HG03025 (cell line): ENCODE data around the gene AFTPH.

ENCODE experiments used
- ATAC-seq: cut with Tn5 transposase; IDR thresholded peaks from one replicate; pipeline ENCODE4 v1.9.1; 2021; ENCODE audit warnings: mild to moderate bottlenecking, moderate library complexity; ENCODE audit not compliant: unreplicated experiment, low FRiP score

AFTPH gene

DNA sequence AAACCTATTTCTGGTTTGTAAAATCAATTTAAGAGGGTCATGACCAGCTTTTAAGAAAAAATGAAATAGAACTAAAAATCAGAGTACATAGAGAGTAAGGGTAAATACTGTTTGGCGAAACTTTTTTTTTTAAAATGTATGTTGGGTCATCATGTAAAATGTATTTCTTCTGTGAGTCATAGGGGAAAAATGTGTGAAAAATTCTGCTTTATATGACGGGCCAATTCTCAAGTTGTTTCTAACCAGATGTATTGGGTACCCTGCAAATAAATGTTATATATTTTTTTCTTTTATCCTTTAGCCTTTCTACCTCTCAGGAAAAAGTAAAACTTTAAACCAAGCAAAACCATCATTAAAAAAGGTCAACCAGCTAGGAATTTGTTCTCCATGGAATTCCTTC lies 13.9 kb downstream of the AFTPH start:
- ATAC-seq: no peak

DNA sequence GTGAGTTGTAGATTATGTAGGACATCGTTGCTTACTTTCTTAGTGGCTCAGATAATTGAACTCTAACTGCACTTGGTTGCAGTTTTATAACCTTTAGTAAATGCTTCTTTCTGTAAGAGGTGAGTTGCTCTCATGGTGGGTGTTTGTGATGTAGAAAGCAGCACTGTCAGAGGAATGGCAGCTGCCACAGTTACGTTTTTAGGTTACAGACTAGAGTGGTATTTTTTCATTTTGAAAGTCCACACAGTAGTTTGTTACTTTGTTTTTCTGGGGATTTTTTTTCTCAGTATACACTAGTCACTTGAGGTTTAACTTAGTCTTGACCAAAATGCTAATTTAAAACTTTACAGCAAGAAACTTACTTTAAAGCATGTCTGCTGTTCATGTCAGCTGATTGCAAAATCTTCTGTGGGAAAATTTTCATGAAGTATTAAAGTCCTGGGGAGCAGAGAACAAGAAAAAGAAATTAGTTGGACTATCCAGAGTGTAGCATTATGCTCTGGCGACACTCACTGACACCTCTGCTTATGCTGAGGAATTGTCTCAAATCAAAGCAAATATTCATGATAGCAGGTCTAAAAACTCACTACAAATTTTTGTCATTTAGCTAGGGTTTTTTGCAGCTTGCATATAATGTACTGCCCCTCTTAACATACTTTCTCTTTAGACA lies 14.8 kb downstream of the AFTPH start:
- no peak for ATAC-seq

DNA sequence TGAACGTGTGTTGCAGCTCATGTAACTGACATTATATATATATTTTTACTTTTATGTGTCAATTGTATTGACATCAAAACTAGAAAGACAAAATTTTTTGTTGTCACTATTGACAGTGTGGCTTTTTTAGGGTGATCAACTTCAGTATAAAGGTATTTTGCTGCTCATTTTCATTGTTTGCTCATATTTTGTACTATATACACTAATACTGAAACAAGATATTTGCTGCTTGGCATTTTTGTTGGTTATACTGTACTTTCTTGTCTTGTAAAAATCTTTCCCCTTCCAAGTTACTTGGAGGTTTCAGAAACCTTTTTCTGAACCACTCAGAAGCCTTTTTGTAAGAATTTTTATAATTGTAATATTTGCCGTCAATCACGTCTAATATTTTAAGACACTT lies 16.5 kb downstream of the AFTPH start:
- no peak for ATAC-seq

DNA sequence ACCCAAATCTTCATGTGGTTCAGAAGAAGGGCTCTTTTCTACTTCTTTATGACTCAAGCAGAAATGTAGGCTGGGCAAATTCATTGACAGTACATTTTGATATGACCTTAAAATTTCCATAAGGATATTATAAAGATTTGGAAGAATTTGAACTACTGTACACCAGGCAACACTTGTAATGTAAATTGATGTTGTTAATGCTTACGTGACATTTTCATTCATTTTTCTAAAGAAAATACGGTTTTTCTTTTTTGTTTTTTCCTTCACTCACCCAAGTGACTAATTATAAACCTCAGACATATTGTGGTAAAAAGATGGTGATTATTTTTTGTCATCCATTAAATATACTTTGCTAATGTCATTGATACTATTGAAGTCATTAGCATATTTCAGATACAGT lies 17.4 kb downstream of the AFTPH start:
- ATAC-seq: no peak

DNA sequence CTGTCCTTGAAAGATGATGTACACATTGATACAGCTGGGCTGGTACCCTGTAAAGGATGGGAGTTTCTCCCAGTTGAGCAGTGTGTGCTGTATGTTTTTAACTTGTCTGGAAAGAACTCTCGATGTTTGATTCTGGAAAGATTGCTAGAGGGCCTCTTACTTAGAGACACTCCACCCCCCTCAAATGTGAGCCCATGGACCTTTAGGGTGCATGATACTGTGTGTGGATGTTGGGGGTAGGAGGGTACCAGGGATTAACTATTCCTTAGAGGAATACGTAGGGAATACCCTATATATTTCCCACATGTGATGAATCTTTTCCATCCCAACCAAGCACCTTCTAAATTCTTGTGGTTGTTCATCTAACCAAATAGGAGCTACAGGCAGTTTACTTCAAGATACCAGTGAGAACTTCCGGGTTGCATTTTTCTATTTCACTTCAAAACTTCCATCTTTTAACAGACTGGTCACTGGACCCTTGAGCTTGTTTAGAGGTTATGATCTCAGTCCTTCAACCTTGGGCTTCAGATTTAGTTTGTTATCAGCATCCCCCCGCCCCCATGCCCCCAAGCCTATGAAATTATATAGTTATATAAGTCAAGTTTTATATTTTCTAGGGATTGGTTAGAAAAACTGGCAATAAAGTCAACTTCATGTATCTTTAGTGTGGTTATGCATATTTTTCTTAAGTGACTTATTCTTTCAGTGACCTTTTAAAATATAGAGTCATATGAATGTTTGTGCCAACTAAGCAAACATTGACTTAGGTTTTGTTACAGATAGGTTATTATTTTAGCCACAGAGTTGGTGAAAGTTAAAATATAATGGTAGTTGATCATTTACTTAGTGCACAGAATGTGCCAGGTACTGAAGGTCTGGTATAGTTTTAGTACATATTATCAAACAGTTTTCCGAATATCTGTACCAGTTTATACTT lies 18.2 kb downstream of the AFTPH start:
- no peak for ATAC-seq

DNA sequence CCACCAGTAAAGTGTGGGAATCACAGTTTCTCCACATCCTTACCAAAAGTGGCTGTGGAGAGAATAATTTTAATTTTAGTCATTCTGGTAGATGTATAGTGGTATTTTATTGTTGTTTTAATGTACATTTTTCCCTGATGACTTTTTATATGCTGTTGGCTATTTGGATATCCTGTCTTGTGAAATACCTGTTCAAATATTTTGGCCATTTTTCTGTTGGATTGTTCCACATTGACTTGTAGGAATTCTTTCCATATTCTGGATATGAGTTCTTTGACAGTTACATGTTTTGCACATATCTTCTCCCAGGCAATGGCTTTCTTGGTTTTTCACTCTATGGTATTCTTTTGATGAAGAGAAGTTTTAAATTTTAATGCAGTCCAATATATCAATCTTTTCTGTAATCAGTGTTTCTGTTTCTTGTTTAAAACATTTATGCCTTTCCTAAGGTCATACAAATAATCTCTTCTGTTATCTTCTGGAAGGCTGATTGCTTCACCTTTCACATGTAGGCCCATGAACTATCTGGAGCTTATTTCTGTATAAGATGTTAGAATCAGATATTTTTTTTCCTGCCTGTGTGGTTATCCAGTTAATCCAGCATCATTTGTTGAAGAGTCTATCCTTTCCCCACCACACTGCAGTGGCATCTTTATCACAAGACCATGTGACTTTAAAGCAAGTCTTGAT lies 19.0 kb downstream of the AFTPH start:
- no peak for ATAC-seq

DNA sequence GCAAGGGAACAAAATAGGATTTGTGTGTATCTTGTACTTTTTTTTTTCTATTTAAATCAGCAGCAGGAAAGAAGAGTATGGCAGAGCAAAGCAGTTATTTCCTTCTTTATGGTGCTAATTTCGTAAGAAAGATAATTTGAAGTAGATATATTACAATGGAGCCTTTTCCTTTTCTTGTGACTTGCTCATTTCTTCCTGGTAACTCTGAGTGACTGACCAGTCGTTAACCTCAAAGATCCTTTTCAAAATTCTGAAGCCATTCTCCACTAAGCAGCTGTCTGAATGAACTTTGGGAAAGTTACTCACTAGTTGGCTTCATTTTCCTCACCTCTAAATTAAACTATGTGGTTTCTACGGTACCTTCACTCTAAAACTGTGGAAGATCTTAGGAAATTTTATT lies 24.6 kb downstream of the AFTPH start:
- ATAC-seq: no peak

DNA sequence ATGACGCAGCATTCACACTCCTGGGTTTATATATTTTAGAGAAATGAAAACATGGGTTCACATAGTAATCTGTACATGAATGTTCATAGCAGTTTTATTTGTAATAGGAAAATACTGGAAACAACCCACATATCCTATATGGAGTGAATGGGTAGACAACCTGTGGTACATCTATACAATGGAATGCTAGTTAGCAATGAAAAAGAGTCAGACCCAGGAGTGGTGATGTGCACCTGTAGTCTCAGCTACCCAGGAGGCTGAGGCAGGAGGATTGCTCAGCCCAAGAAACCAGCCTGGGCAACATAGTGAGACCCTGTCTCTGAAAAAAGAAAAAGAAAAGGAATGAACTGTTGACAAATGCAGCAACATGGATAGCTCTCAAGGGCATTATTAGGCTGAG lies 25.9 kb downstream of the AFTPH start:
- ATAC-seq: no peak

DNA sequence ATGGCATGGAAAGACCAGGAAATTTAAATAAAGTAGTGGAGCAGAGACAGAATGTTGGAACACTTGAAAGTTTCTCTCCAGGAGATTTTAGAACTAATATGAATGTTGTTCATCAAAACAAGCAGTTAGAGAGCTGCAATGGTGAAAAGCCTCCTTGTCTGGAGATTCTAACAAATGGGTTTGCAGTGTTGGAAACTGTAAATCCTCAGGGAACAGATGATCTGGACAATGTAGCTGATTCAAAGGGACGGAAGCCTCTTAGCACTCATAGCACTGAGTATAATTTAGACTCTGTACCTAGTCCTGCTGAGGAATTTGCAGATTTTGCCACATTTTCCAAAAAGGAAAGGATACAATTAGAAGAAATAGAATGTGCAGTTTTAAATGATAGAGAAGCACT lies 27.7 kb downstream of the AFTPH start:
- no peak for ATAC-seq

DNA sequence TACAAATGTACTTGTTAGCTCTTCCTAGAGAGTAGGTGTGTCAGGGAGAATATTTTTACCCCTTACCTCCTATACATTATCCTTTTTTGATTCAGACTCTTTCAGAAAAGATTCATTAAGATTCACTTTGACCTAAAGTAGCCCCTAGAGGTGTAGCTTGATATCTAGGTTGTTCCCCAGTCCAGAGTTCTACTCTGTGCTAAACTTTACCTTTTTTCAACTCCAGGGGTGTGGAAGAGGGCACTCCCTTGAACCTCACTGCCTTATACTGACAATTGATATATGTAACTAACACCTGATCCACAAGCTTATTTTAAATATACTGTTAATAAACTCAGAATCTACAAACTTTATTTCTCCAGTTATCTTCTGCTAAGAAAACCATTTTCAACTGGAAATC lies 30.0 kb downstream of the AFTPH start:
- ATAC-seq: no peak

DNA sequence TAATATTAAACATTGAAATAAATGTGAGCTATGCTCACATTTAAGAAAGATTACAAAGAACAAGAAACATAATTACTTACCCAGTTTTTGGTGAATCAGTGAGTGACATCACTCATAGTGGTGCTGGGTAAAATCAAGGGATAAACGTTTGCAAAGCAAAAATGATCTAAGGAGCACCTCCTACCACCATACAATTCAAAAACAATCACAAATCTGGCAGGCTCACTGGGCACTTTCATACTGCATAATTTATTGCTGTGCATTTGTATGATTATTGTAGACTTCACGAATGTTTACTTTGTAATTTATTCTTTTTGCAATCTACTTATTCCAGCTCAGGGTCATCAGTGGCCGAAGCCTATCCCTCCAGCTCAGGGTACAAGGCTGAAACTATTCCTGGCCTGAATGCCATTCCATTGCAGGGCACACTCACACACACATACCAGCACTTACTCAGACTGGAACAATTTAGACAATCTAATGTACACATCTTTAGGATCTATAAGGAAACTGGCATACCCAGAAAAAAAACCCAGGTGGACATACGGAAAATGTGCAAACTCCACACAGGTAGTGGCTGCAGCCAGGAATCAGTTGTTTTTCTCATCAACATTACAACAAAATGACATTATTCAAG lies 34.4 kb downstream of the AFTPH start:
- ATAC-seq: no peak

DNA sequence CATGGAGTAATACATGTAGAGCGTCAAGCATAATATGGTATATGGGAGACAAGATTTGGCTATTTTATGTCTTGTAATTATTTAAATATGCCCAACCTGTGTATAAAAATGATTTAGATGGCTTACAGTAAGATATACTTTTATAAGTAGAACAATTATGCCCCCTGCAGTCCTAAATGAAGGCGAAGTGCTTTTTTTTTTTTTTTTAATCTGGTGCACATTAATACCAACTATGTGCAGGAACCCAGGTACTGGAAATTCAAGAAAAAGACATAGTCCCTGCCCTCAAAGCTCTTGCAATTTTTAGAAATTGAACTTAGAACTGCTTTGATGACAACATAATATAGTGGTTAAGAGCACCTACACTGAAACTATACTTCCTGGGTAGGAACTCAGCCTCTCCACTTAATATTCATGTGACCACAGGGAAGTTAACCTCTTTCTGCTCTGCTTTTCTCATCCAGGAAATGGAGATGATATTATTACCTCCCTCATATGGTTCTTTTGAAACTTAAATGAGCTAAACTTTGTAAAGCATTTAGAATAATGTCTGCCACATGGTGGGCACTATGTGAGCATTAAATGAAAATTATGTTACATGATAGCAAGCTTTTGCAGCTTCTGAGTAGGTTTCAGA lies 38.1 kb downstream of the AFTPH start:
- ATAC-seq: no peak

DNA sequence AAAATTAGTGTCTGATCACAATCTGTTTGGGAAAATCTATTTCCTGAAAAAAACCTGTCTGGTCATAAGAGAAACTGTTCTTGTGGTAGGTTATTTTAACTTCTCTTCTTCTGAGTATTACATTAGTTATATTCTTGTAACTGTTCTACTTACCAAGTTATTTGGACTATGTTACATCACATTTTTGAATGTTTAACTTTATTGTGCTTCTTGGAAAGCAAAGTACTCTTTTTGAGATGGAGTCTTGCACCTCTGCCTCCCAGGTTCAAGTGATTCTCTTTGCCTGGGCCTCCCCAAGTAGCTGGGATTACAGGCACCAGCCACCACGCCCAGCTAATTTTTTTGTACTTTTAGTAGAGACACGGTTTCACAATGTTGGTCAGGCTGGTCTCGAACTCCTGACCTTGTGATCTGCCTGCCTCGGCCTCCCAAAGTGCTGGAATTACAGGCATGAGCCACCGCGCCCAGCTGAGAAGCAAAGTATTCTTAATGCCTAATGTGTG lies 39.4 kb downstream of the AFTPH start:
- ATAC-seq: no peak

DNA sequence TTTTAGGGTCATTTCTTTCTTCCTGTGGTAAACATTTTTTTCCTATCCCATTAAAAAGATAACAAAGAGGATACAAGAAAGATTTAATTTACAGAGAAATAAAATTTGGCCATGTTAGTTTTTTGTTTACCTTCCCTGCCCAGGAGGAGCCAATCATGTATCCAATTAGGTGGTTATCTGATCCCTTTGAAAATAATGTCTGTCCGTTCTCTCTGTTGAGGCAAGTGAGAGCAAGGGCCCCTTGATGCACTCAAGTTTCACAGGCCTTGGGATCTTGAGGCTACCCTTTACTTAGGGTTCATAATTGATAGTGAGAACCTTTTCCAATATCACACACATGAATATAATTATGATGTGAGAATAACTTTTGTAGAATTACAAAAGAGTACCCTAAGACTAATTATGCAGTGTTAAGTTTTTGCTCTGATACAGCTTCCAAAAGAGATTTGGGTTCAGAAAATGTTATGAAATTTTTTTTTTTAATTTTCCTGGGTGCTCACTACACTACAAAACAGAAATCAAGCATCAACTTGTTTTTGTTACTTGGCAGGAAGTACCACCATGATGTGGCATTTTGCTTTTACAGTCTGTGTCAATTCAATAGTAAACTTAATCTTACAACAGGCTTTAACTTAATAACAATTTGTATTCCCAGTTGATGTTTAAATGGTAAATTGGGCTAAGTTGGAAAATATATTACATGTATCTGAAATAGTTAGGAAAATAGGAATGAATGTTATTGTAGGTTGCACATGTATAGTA lies 42.0 kb downstream of the AFTPH start:
- no peak for ATAC-seq

DNA sequence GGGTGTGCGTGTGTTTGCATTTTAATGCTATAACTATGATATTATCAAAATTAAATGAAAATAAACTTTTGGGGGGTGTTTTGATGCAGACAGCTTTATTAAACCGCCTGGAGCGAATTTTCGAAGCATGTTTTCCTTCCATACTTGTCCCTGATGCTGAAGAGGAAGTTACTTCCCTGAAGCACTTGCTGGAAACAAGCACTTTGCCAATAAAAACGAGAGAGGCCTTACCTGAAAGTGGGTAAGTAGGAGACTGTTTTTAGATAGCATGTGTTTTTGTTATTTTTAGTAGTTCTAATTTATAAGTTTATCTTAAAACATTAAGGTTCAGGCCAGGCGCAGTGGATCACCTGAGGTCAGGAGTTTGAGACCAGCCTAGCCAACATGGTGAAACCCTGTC lies 43.3 kb downstream of the AFTPH start:
- ATAC-seq: no peak

DNA sequence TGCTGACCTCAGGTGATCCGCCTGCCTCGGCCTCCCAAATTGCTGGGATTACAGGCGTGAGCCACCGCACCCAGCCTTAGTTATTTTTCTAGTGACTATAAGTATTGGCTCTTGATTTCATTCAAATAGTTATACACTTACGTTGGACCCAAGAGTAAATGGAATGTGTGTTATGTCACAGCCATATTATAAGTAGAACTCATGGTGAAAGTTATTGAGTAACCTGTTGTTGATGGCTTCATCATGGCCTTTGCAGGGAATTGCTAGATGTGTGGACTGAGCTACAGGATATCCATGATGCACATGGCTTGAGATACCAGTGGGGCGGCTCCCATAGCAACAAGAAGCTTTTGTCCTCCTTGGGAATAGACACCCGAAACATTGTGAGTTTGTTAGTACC lies 44.7 kb downstream of the AFTPH start:
- ATAC-seq: no peak

DNA sequence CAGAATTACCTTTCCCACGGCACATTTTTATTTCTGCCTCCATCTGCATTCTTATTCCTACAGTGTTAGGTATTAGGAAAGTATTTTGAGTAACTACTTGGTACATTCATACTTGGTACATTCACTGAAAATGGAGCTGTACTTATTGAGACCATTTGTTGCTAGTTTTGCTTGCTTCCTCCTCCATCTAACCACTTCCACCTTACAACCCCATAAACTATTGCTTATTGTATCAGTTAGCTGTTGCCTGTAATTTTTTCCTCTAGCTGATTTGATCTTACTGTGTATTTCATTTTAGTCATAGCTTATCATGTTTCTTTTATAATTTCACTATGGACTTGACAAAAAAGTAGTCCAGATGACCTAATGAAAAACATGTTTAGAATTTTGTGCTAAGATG lies 50.7 kb downstream of the AFTPH start:
- no peak for ATAC-seq

DNA sequence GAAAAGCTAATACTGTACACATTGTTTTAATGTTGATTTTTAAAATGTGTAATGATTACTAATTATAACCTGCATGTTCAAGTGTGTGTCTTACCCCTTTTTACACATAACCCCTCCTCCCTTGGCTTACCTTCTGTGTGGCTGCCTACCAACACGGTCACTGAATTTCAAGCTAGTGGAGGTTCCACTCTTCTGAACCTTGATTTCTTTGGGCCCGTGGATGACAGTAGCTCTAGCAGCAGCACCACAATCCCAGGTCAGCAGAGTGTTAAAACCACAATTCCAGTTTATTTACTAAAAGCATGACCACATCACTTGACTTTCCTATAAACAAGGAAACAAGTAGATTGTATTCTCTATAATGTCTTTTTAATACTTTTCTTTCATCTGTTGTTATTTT lies 56.9 kb downstream of the AFTPH start:
- ATAC-seq: no peak

DNA sequence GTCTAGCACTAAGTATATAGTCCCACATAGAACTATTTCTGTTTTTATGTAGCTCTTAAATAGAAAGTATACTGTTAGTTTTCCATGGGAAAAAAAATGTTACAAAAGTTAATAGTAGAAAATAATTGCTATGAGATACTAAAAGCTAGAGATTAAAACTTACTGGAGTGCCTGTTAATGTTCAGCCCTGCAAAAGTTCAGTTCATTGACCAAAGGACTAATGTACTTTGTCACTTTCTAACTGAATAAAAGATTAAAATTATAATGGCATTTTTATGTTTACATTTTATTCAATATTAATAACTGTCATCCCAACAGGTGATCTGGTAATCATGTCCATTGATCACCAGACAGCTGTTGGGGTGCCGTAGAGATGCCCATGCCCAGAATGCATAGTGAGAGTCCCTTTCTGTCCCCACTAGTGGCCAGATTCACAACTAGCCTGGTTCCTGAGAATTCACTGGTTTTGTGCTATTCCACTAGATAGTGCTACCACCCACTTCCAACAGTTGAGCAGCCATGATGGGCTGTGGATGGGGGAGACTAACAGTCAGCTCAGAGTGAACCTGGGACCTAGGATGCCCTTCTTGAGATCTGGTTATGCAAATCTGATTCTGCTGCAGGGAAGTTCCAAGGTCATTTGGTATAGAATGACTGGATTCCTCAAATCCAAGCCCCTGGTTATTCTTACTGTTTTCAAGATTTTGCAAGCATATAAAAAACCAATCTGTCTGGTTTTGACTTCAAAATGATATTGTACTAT lies 57.8 kb downstream of the AFTPH start:
- ATAC-seq: no peak
